Vagina (tissue), 2 donors: ENCODE results near the gene ZNF521.

Experiments
- CTCF ChIP-seq, 3 experiments: fragments of 450-650 bp in 2 of 3; fragments of 200-600 bp in 1 of 3; sonication (generic) in 1 of 3; IDR thresholded peaks; one replicate each; pipeline ENCODE4 v1.5.1; 2017 to 2019; ENCODE audit warnings: antibody characterized with exemption in 3 of 3, mild to moderate bottlenecking in 2 of 3, moderate library complexity in 2 of 3
- POLR2A ChIP-seq, 2 donors: fragments of 450-650 bp; IDR thresholded peaks; one replicate each; pipeline ENCODE4 v1.6.1; 2017; ENCODE audit warnings: antibody characterized with exemption in 2 of 2, mild to moderate bottlenecking in 2 of 2, moderate library complexity in 2 of 2

- TF ChIP-seq CTCF (IDR thresholded peaks at IDR 0.05) = no peak
- no peak for TF ChIP-seq POLR2A (IDR thresholded peaks at IDR 0.05)
Measured at GRCh38 chr18:25075783-25076182, 276.2 kb downstream of the ZNF521 start.
